GM21529 (cell line): Measurements from ENCODE around the gene MARCHF4.

ENCODE experiments used
- ATAC-seq: cut with Tn5 transposase; IDR thresholded peaks from one replicate; pipeline ENCODE4 v1.9.1; 2021; ENCODE audit not compliant: unreplicated experiment

MARCHF4 gene

GRCh38 chr2:216351172-216351925 lies 20.9 kb downstream of the MARCHF4 start:
- no peak for ATAC-seq

DNA sequence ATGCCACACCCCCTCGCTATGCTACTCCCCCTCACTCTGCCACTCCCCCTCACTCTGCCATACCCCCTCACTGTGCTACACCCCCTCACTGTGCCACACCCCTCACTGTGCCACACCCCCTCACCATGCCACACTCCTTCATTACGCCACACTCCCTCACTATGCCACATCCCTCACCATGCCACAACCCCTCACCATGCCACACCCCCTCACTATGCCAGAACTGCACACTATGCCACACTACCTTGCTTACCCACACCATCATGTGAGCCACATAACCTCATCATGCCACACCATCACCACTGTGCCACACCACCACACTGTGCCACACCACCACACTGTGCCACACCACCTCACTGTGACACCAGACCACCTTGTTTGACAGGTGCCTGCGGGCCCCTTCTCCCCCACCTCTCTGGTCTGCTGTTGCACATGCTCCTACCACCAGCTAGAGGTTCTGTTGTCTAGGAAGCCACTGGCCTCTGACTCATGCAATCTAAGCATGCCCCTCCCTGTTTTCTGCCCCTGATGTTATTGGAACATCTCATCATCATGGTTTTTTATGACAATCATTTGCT lies 22.0 kb downstream of the MARCHF4 start:
- ATAC-seq: no peak

DNA sequence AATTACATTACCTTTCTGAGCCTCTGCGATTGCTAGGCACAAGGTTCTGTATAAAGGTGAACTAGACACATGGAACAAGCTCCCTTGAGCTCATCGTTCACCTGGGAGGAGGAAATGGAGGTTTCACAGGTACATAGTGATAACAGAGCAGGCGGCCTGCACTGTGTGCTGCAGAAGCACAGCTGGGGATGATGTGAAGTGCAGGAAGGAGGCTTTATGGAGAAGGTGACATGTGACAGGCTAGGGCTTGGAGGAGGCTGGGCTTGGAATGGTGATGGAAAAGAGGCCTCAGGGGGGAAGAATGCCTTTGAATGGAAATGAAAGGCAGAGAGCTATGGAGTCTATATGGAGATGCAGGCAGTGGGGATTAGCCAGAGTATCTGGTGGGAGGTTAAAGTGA lies 22.9 kb downstream of the MARCHF4 start:
- ATAC-seq: no peak

GRCh38 chr2:216348756-216349308 lies 23.5 kb downstream of the MARCHF4 start:
- ATAC-seq: no peak

- no peak for ATAC-seq
Measured at GRCh38 chr2:216346781-216347180, 25.5 kb downstream of the MARCHF4 start.

DNA sequence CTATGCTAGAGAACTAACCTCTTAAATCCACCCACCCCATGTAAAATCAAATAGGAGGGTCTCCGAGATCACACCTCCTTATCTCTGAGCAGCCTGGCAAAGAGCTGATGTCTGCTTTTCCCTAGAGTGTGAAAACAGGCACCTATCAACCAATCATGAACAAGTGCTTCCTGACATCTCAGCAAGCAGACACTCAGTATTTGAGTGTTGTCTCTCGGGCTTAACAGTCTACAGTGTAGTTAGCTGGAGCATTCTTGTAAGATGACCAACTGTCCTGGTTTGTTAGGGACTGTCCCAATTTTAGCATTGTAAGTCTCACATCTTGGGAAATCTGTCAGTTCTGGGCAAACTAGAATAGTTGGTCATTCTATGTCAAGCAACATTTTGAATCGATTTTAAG lies 26.4 kb downstream of the MARCHF4 start:
- no peak for ATAC-seq

GRCh38 chr2:216344950-216345300 lies 27.4 kb downstream of the MARCHF4 start:
- ATAC-seq: no peak

GRCh38 chr2:216344206-216344949 lies 27.9 kb downstream of the MARCHF4 start:
- no peak for ATAC-seq

DNA sequence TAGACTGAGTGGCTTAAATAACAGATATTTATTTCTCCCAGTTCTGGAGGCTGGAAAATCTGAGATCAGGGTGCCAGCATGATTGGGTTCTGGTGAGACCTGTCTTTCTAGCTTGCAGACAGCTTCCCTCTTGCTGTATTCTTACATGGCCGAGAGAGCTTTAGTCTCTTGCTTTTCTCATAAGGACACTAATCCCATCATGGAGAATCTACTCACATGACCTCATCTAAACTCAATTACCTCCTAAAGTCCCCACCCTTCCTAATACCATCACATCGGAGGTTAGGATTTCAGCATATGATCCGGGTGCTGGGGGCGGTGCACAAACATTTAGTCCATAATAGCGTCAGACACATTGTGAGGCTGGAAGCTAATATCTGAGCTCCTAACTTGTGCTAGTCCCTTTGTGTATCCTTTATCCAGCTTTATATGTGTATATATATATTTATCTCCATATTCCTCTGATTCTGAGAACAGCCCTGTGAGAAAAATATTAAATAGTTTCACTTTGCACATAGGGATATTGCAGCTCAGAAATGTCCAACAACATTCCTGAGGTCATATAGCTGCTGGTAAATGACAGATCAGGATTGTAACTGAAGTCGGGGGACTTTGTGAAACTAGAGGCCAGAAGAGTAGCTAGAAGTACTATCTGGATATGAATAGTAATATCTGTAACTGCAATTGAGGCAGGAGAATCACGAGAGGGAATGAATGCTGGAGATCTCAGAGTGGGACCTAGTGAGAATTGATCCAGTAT lies 28.9 kb downstream of the MARCHF4 start:
- ATAC-seq: no peak

DNA sequence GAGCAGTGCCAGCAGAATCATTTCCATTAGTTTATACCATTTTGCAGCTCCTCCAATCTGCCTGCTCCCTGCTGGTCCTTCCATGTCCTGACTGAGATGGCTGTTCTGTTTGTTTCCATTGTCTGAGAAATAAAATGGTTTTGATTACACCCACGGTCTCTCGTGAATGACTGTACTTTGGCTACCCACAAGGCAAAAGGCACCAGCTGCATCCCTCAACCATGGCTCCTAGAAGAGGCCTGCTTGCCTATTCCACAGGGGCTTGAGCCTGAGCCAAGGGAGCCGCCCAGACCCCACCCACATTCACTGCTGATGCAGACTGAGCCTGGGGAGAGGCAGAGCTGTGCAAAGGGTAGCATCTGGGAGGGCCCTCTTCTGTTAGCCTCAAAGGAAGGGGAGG lies 31.2 kb downstream of the MARCHF4 start:
- no peak for ATAC-seq

DNA sequence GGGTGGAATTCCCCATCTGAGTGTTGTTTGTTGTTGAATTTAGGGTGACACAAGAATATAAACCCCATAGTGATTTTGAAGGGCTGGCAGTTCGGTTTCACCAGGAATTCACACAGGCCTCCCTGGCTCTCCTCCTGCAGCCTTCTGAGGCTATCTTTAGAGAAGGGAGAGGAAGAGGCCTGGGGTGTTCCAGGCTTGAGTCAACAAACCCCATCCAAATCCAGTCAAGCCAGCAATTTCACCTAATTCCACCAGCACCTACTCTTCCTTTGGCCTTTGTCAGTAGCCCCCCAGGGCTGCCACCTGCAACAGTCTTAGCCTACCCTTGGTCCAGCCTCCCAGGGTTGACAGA lies 32.0 kb downstream of the MARCHF4 start:
- no peak for ATAC-seq

GRCh38 chr2:216339456-216340279 lies 32.6 kb downstream of the MARCHF4 start:
- ATAC-seq: no peak

DNA sequence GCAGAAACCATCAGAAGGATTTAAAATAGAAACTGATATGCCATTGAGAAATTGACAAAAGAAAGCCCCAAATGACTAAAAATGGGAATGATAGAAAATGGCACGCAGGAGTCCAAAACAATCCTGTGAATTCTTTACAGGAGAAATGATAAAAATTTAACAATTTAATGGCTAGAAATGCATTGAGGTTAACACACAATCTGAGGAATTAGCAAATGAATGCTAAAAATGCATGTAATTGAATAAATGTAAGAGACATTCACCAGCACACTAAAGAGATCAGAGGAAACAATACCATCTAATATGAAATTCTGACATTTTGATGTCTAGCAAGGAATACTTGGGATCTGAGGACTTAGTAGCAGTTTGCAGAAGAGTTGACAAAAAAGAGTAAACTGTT lies 37.0 kb downstream of the MARCHF4 start:
- no peak for ATAC-seq

DNA sequence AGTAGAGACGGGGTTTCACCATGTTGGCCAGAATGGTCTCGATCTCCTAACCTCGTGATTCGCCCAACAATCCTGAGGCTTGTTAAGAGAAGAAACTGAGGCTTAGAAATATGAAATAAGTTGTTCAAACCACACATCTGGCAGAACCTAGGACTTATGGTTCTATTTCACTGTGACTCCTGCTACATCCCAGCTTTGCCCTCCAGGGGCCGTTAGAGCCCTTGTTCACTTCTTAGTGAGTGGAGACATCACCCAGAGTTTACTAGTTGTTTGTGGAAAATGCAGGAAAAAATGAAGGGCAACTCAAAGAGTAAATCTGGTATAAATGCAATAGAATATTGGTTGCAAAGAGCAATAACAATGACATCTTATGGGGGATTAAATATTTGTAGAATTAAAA lies 43.9 kb downstream of the MARCHF4 start:
- no peak for ATAC-seq

DNA sequence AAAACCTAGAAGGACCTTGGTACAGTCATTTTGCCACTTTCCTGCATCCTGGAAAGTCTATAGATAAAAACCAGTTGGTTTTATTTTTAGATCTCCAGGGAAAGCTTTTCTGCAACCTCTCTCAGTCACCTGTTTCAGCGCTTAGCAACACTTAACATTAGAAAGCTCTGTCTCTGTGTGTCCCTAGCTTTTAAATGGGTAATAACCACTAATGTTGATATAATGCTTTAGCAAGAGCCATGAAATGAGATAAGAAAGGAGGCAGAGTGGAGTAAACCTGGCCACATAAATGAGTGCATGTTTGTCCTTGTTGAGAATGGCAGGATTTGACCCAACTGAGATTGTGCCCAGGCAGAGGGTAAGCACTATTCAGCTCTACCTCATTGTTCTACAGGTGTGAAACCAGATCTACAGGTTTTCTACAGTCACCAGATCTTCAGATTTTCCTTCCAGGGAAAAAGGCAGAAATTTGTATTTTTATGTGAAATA lies 44.8 kb downstream of the MARCHF4 start:
- ATAC-seq: no peak
